ENCODE results near the gene DEF6.

DNA sequence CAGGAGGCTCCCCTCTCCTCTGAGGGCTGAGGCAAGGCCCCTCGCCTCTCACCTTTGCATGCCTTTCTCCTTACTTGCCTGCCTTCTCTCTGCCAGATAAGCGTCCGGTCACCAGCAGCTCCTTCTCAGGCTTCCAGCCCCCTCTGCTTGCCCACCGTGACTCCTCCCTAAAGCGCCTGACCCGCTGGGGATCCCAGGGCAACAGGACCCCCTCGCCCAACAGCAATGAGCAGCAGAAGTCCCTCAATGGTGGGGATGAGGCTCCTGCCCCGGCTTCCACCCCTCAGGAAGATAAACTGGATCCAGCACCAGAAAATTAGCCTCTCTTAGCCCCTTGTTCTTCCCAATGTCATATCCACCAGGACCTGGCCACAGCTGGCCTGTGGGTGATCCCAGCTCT, 23.5 kb downstream of the DEF6 start:
- no peak for TF ChIP-seq EZH2 (IDR thresholded peaks at IDR 0.05)
- TF ChIP-seq, protein P1, sequence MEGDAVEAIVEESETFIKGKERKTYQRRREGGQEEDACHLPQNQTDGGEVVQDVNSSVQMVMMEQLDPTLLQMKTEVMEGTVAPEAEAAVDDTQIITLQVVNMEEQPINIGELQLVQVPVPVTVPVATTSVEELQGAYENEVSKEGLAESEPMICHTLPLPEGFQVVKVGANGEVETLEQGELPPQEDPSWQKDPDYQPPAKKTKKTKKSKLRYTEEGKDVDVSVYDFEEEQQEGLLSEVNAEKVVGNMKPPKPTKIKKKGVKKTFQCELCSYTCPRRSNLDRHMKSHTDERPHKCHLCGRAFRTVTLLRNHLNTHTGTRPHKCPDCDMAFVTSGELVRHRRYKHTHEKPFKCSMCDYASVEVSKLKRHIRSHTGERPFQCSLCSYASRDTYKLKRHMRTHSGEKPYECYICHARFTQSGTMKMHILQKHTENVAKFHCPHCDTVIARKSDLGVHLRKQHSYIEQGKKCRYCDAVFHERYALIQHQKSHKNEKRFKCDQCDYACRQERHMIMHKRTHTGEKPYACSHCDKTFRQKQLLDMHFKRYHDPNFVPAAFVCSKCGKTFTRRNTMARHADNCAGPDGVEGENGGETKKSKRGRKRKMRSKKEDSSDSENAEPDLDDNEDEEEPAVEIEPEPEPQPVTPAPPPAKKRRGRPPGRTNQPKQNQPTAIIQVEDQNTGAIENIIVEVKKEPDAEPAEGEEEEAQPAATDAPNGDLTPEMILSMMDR (IDR thresholded peaks at IDR 0.05), result no peak

Measured in neural progenitor cell (in vitro differentiated cells).